Gastroesophageal sphincter (tissue), 4 donors: ENCODE measurements around the gene PPFIA1. TPM values are rescaled to one million over a fixed set of nuclear protein-coding genes. Genes with fewer than 3 reads are reported as not detected.

ENCODE experiments used
- ATAC-seq: fragments of 150-250 bp; one replicate; pipeline ENCODE4 v1.9.1; 2016; ENCODE audit warnings: mild to moderate bottlenecking, moderate library complexity
- H3K27ac ChIP-seq, 4 donors: fragments of 200-600 bp; sonication (generic) in 3 of 4; 1 replicate in 3 of 4; 2 replicates in 1 of 4; pipeline ENCODE4 v1.5.1; 2016 to 2019
- H3K27me3 ChIP-seq: fragments of 200-600 bp; sonication (generic); one replicate; pipeline ENCODE4 v1.5.1; 2019
- H3K36me3 ChIP-seq, 2 donors: fragments of 200-600 bp; sonication (generic); one replicate each; pipeline ENCODE4 v1.5.1; 2019; ENCODE audit warnings: control low read depth in 1 of 2
- H3K4me1 ChIP-seq, 3 donors: fragments of 200-600 bp; sonication (generic); 1 replicate in 2 of 3; 2 replicates in 1 of 3; pipeline ENCODE4 v1.5.1; 2016 to 2019; ENCODE audit warnings: control low read depth in 2 of 3
- H3K4me3 ChIP-seq, 2 donors: fragments of 200-600 bp; sonication (generic); one replicate each; pipeline ENCODE4 v1.5.1; 2019; ENCODE audit warnings: mild to moderate bottlenecking in 1 of 2, moderate library complexity in 1 of 2
- H3K9me3 ChIP-seq, 3 donors: fragments of 200-600 bp; sonication (generic); one replicate each; pipeline ENCODE4 v1.5.1; 2017 to 2019; ENCODE audit warnings: control low read depth in 2 of 3
- EP300 ChIP-seq: sonication (generic); formaldehyde crosslinking; IDR thresholded peaks from one replicate; pipeline ENCODE4 v1.6.1; 2017; ENCODE audit warnings: antibody characterized with exemption, mild to moderate bottlenecking
- POLR2A ChIP-seq, 2 donors: fragments of 450-650 bp; IDR thresholded peaks; one replicate each; pipeline ENCODE4 v1.6.1; 2017; ENCODE audit warnings: antibody characterized with exemption in 2 of 2, mild to moderate bottlenecking in 2 of 2, moderate library complexity in 1 of 2
- POLR2AphosphoS5 ChIP-seq: sonication (generic); formaldehyde crosslinking; IDR thresholded peaks from one replicate; pipeline ENCODE4 v1.6.1; 2017; ENCODE audit warnings: antibody characterized with exemption
- WGBS, 2 donors: methylation state at CpG; one replicate each; pipeline ENCODE4 v1.1.5; 2018; ENCODE audit warnings: low coverage in 1 of 2; 5-methylcytosine and 5-hydroxymethylcytosine counted together
- total RNA-seq, 4 donors: library from RNA; depleted of rRNA; stranded (reverse); fragments of >200 nt; gene quantifications; one replicate each; pipeline ENCODE4 v1.1.0, GENCODE V29; 2016
- TF ChIP-seq, protein P1 (sequence below), 4 experiments: fragments of 200-600 bp in 2 of 4; fragments of 450-650 bp in 2 of 4; sonication (generic) in 1 of 4; IDR thresholded peaks; one replicate each; pipeline ENCODE4 v1.5.1; 2017 to 2019; ENCODE audit warnings: antibody characterized with exemption in 4 of 4, mild to moderate bottlenecking in 2 of 4, moderate library complexity in 2 of 4

The PPFIA1 gene
- total RNA-seq, 4 donors from 2014 or later = 54.3 to 68.8 (median 61.5) TPM

DNA sequence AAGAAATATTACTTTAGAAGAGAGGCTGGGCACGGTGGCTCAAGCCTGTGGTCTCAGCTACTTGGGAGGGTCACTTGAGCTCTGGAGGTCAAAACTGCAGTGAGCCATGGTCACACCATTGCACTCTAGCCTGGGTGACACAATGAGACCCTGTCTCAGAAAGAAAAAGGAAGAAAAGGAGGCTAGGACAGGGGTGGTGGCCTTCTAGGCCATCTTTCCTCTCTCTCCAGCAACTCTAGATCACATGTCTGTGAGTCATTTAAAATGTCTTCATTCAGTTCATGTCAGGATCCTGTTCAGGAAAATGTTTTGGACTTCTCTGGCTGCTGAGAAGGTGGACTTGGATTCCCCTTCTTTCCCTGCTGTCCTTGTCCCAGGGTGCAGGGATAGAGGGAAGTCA is 53.3 kb downstream of the PPFIA1 start:
- Histone ChIP-seq H3K27ac (no peak overlapping the region), H3K9me3 (no peaks in the 10 kb centered on the region), H3K36me3 (peaks cover 0 to 54% of the 10 kb centered on the region in 2 donors), H3K27me3 (no peaks in the 10 kb centered on the region), H3K4me3 (no peak overlapping the region), H3K4me1 (peaks cover 0 to 29% (median 5%) of the 10 kb centered on the region in 3 donors)
- no CpG with 5 or more reads among the region's 1 CpG for WGBS, 2 donors
- TF ChIP-seq POLR2A (IDR thresholded peaks at IDR 0.05) (no peak), EP300 (no peak), POLR2AphosphoS5 (no peak)
- TF ChIP-seq, protein P1, sequence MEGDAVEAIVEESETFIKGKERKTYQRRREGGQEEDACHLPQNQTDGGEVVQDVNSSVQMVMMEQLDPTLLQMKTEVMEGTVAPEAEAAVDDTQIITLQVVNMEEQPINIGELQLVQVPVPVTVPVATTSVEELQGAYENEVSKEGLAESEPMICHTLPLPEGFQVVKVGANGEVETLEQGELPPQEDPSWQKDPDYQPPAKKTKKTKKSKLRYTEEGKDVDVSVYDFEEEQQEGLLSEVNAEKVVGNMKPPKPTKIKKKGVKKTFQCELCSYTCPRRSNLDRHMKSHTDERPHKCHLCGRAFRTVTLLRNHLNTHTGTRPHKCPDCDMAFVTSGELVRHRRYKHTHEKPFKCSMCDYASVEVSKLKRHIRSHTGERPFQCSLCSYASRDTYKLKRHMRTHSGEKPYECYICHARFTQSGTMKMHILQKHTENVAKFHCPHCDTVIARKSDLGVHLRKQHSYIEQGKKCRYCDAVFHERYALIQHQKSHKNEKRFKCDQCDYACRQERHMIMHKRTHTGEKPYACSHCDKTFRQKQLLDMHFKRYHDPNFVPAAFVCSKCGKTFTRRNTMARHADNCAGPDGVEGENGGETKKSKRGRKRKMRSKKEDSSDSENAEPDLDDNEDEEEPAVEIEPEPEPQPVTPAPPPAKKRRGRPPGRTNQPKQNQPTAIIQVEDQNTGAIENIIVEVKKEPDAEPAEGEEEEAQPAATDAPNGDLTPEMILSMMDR (IDR thresholded peaks at IDR 0.05) = no peak
- no peak for ATAC-seq

DNA sequence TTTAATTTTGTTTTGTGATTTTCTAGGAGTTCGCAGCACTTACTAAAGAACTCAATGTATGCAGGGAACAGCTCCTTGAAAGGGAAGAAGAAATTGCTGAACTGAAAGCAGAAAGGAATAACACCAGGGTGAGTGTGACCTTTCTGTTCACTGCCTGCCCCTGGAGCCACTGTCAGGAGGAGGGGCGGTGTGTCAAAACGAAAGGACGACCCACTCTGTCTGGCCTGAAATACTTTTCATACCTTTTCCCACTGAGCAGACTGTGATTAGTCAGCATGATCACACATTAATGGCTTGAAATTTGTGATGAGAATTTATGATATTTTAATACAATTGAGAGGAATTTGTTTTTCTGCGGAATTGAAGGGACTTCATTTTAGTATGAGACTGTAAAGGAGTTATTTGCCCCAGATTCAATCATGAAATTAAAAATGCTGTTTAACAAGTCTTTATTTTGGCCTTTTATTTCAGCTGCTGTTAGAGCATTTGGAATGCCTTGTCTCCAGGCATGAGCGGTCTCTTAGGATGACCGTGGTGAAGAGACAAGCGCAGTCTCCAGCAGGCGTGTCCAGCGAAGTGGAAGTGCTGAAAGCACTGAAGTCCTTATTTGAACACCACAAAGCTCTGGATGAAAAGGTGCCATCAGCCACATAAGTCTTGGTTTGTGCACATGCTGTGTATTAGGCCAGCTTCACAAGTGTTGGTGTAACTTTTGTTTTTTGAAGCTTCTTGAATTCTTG is 54.1 kb downstream of the PPFIA1 start:
- WGBS, 2 donors = 54 to 82% methylated on average over 6 to 9 of the region's 10 CpGs
- H3K4me1 ChIP-seq = peaks cover 0 to 29% (median 5%) of the 10 kb centered on the region in 3 donors
- ATAC-seq = no peak
- H3K4me3 ChIP-seq = no peak overlapping the region
- peak overlapping the region in 1 of 4 donors; percentile 10 for H3K27ac ChIP-seq
- TF ChIP-seq POLR2A (IDR thresholded peaks at IDR 0.05) = no peak
- TF ChIP-seq, protein P1 (IDR thresholded peaks at IDR 0.05) = no peak
- no peaks in the 10 kb centered on the region for H3K27me3 ChIP-seq
- no peaks in the 10 kb centered on the region for H3K9me3 ChIP-seq
- peaks cover 0 to 54% of the 10 kb centered on the region in 2 donors for H3K36me3 ChIP-seq

DNA sequence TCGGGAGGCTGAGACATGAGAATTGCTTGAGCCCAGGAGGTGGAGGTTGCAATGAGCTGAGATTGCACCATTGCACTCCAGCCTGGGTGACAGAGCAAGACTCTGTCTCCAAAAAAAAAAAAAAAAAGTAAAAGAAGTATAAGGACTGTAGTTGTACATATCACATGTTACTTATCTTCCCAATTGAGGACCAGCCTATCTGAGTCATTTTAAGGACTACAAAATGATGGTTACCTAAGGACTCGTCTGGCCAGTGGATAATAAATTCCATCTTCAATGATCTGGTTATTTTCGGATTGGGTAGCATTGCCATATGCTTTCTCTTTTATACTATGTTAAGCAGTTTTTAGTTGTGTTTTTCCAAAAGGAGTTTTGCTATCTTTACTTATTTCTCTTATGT is 55.3 kb downstream of the PPFIA1 start:
- Histone ChIP-seq H3K27ac (peak overlapping the region in 3 of 4 donors; percentile 50 to 66 (median 59)), H3K36me3 (peaks cover 0 to 63% of the 10 kb centered on the region in 2 donors), H3K27me3 (no peaks in the 10 kb centered on the region), H3K9me3 (no peaks in the 10 kb centered on the region), H3K4me3 (no peak overlapping the region), H3K4me1 (peaks cover 0 to 29% (median 5%) of the 10 kb centered on the region in 3 donors)
- 78 to 85% methylated on average over 2 to 3 of the region's 3 CpGs for whole genome bisulfite sequencing, 2 donors
- TF ChIP-seq EP300 (no peak), POLR2A (IDR thresholded peaks at IDR 0.05) (no peak), POLR2AphosphoS5 (no peak)
- TF ChIP-seq, protein P1 (IDR thresholded peaks at IDR 0.05) = no peak
- ATAC-seq = peak; percentile 25

DNA sequence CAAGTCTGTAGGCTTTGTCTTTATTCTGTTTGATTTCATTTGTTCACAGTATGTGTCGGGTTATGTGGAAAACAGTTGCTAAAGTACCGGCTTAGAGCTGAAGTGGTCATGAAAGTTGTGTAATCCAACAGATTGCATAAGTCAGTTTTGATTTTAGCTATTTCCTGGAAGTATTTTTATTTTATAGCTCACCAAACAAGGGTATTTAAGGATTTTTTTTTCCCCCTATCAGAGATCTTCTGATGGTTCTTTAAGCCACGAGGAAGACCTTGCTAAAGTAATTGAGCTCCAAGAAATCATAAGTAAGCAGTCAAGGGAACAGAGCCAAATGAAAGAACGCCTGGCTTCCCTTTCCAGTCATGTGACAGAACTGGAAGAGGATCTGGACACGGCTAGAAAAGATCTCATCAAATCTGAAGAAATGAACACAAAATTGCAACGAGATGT is 55.9 kb downstream of the PPFIA1 start:
- peak; percentile 91 for ATAC-seq
- H3K27me3 ChIP-seq = no peaks in the 10 kb centered on the region
- peaks cover 0 to 29% (median 5%) of the 10 kb centered on the region in 3 donors for H3K4me1 ChIP-seq
- H3K27ac ChIP-seq = peak overlapping the region in 3 of 4 donors; percentile 50 to 66 (median 59)
- TF ChIP-seq POLR2A (IDR thresholded peaks at IDR 0.05) (no peak), POLR2AphosphoS5 (peak; percentile 55)
- H3K4me3 ChIP-seq = no peak overlapping the region
- no peaks in the 10 kb centered on the region for H3K9me3 ChIP-seq
- WGBS, 2 donors = 38 to 55% methylated on average over 6 of the region's 6 CpGs
- peaks cover 0 to 68% of the 10 kb centered on the region in 2 donors for H3K36me3 ChIP-seq

DNA sequence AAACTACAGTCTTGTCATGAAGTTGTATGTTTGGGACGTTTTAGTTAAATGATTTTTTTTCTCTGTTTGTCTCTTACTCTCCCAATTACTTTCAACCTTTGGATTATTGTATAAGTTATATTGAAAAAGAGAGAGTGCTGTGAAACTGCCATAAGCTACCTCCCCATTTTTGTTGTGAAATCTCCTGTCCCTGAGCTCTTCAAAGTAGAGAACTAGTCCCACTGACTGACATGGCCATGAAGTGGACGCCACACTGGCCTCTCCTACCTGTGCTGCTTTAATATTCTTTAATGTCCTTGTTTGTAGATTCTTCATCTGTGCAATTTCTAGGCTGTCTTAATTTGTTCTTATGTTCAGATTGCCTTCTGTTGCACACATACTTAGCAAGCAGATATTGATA is 56.3 kb downstream of the PPFIA1 start:
- Histone ChIP-seq H3K4me3 (no peak overlapping the region), H3K27me3 (no peaks in the 10 kb centered on the region), H3K4me1 (peaks cover 0 to 29% (median 5%) of the 10 kb centered on the region in 3 donors), H3K27ac (peak overlapping the region in 3 of 4 donors; percentile 50 to 66 (median 59)), H3K36me3 (peaks cover 2 to 73% of the 10 kb centered on the region in 2 donors), H3K9me3 (no peaks in the 10 kb centered on the region)
- no peak for TF ChIP-seq POLR2A (IDR thresholded peaks at IDR 0.05)
- TF ChIP-seq, protein P1 (IDR thresholded peaks at IDR 0.05) = no peak
- no peak for TF ChIP-seq POLR2AphosphoS5
- no peak for TF ChIP-seq EP300
- peak; percentile 39 for ATAC-seq
- WGBS, 2 donors = 61 to 71% methylated on average over 2 of the region's 2 CpGs
